ELR (cell line): Measurements from ENCODE around the gene GFM2.
"Not testable (repeated sequence)": the region's sequence is repeated elsewhere in the genome, so short reads cannot be mapped to it uniquely, and the experiment has no call there.

Experiments
- DNase-seq: peaks from one replicate; pipeline ENCODE4 v3.0.0-alpha.2; 2015; ENCODE audit warnings: low read depth

The GFM2 gene, protein sequence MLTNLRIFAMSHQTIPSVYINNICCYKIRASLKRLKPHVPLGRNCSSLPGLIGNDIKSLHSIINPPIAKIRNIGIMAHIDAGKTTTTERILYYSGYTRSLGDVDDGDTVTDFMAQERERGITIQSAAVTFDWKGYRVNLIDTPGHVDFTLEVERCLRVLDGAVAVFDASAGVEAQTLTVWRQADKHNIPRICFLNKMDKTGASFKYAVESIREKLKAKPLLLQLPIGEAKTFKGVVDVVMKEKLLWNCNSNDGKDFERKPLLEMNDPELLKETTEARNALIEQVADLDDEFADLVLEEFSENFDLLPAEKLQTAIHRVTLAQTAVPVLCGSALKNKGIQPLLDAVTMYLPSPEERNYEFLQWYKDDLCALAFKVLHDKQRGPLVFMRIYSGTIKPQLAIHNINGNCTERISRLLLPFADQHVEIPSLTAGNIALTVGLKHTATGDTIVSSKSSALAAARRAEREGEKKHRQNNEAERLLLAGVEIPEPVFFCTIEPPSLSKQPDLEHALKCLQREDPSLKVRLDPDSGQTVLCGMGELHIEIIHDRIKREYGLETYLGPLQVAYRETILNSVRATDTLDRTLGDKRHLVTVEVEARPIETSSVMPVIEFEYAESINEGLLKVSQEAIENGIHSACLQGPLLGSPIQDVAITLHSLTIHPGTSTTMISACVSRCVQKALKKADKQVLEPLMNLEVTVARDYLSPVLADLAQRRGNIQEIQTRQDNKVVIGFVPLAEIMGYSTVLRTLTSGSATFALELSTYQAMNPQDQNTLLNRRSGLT

DNA sequence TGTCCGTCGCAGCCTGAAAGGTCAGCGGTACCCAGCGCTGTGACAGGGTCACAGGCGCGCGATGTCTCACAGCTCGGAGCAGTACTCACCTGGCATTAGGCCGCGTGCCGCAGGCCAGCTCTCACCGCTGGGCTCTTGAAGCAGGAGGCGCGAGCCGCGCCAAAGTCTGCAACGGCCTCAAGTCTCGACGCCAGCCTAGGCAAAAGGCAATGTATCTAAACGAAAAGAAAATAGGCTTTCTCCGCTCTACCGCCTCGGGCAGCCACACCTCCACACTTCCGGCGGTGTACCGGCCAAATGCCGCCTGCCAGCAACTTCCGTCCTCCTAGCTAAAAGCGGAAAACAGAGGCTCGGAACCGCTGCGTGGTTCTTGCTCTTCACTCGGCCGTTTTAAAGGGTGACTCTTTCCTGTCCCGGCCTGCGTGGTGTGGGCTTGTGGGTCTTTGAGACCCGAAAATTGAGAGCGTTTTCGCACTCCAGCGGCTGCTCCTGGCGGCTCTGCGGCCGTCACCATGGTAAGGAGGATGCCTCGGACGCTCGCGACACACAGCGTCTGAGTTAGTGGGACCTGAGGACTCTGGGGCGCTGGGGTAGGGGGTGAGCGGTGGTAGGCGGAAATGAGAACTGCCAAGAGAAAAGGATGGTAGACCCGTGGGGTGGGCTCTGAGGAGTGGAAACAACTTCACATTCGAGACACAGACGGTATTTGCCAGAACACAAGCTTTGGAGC is at the start of gene GFM2, which contains the start of gene NSA2:
GFM2 (minus strand) TSS at position 269 of the 730 bp plus-strand sequence. CDS start 3,375 bp downstream, outside the sequence.
NSA2 (plus strand) TSS at position 401 of the 730 bp plus-strand sequence; CDS start at position 513, 112 bp downstream.
- peak; percentile 97 for DNase-seq

DNA sequence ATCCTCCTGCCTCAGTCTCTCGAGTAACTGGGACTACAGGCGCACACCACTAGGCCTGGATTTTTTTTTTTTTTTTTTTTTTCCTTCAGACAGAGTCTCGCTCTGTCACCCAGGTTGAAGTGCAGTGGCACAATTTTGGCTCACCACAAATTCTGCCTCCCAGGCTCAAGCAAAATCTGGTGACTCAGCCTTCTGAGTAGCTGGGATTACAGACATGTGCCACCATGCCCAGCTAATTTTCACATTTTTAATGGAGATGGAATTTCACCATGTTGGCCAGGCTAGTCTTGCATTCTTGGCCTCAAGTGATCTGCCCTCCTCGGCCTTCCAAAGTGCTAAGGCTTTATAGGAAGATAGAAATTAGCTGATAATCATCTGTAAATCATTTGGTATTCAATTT is 44.0 kb upstream of the GFM2 start:
- DNase-seq = peak; percentile 10

DNA sequence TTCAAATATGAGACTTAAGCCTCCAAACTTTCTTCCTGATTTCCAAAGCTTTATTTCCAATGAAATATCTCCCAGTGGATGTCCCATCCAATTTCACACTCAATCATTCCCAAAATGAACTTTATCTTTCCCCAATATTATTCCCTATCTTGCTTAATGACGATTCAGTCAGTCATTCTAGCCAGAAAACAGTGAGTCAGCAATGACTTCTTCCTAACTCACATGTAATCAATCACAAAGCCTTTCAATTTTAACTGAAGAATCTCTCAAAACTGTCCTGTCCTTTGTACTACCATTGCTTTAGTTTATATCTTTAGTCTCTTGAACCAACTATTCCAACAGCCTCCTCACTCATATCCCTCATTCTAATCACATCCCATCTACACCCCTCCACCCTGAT is 35.0 kb upstream of the GFM2 start:
- peak; percentile 60 for DNase-seq

DNA sequence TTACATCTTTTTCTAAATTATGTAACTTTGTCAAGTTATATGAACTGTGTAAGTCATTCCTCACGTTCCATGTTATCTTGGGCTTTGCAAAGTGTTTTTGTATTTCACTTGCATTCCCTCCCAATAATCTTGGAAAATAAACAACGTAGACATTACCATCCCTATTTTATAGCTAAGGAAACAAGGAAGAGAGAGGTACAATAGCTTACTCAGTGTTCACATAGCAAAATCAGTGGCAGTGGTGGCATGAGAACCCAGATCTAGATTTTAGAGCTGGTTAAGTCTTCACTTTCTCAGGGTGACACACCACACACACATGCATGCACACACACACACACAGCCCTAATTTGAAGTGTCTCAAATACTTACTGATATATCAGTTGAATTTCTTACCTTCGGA is 34.3 kb upstream of the GFM2 start:
- no peak for DNase-seq

DNA sequence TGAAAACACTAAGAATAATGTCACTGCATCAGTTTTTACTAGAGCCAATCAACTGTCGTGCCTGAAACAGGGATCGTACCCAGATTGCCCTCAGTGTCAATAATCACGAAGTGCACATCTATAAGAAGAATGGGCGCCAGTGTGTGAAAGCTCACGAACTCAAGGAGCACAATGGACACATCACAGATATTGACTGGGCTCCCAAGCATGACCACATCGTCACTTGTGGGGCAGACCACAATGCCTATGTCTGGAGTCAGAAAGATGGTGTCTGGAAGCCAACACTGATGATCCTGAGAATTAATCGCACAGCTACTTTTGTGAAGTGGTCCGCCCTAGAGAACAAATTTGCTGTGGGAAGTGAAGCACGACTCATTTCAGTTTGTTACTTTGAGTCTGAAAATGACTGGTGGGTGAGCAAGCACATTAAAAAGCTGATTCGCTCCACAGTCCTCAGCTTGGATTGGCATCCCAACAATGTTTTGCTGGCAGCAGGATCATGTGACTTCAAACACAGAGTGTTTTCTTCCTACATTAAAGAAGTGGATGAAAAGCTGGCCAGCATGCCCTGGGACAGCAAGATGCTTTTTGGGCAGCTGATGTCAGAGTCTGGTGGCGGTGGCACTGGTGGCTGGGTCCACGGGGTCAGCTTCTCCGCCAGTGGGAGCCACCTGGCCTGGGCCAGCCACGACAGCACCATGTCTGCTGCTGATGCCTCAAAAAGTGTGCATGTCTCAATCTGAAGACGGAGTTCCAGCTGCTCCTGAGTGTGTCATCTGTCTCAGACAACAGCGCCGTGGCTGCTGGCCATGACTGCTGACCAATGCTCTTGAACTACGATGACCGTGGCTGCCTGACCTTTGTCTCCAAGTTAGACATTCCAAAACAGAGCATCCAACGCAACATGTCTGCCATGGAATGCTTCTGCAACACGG is 32.3 kb upstream of the GFM2 start:
- DNase-seq = peak; percentile 50

DNA sequence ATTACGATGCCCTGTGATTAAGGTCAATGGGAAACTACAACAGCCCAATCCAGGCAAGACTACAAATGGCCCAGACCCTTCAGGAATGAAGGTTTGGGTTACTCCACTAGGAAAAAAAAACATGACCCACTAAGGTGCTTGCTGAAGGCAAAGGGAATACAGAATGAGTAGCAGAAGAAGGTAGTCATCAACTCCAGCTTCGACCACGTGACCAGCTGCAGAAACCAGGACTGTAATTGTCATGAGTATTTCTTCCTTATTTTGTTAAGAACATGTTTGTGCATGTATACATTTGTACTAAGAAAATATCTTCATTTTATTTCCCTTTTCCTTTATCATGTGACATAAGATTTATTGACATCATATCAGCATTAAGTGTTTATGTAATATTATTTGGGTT is 24.8 kb upstream of the GFM2 start:
- not testable (repeated sequence) for DNase-seq

DNA sequence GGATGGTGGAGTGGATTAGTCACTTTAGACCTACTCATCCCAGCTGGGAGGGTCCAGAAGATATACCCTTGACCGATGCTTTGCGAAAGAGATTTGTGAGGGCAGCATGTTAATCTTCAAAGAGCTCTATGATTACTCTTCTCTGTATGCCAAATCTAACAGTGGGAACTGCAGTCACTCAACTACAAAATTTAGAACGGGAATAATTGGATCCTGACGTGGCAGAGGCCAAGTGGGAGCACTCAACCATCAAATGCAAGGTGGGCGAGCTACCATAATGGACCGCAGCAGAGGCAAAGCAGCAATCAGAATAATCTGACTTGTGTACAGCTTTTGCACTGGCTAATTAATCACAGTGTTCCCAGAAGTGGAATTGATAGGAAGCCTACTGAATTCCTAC is 20.5 kb upstream of the GFM2 start:
- no peak for DNase-seq

DNA sequence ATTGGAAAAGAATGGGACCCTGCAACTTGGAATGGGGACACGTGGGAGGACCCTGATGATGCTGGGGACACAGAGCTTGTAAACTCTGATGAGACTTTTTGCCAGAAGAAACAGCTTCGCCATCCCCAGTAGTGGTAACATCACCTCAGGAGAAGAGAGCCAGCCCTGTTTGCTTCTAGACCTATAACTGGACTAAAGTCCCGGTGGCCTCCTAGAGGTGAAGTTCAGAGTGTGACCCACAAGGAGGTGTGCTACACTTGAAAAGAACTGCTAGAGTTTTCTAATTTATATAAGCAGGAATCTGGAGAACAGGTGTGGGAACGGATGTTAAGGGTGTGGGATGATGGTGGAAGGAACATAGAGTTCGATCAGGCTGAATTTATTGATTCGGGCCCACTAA is 19.9 kb upstream of the GFM2 start:
- no peak for DNase-seq

DNA sequence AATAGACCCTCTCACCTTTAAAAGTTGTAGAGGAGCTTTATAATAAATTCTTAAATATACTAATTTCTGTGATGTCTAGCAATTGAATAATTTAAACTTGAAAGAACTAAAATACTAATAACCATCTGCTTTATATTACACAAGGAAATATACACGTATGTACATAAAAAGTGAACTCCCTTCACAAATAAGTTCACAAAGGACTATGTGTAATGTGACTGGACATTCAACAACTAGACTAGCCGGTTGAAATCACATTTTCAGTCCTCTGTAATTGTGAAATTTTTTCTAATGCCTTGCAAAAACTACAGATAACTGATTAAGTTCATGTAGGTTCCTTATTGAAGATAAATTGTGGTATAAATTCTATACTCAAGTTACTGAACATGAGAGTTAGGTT is 11.7 kb upstream of the GFM2 start:
- no peak for DNase-seq

DNA sequence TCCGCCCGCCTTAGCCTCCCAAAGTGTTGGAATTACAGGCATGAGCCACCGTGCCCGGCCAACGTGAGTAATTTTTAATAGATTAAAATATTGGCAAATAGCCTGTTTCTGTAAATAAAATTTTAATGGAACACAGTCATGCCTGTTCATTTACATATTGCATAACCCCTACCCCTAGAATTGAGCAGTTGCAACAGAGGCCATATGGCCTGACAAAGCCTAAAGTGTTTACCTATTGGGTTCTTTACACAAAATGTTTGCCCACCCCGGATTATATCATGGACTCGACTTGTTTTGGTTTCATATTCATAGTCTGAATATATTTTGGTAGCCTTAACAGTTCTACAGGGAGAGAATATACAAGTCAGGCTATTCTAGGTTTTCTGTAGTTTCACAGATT is 5.4 kb upstream of the GFM2 start:
- DNase-seq = peak; percentile 31

DNA sequence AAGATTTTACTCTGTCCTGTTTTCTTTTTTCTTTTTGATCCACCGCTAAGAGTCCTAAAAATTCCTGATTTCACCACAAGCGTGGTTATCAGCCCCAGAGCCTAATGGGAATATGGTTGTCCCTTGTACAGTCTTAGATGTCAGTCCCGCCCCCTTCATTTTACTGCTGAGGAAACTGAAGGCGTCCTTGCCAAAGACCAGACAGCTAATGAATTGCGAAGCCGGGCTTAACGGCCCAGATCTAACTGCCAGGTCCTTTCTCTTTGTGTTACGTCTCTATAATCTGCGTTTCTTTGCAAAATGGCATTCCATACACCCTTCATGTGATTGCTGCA is 629 bp upstream of the GFM2 start:
- DNase-seq = peak; percentile 55

DNA sequence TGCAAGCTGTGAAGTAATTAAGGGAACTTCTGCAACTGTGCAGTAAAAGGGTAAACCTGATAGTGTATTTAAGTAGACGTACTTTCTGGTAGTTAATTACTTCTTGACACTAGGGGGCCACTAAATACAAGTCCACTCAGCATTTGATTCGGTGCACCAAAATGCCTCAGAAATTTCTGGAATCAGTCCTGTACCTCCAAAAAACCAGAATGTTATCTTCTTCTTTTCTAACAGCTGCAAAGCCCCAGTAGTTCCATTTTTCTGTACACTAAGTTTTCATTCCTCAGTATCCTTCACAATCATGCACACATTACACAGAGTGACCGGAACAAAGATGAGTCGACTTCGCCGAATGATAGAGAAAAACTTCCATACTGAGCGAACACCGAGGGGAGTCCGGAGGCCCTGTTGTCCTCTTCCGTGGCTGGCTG is 484 bp downstream of the GFM2 start:
- peak; percentile 63 for DNase-seq

DNA sequence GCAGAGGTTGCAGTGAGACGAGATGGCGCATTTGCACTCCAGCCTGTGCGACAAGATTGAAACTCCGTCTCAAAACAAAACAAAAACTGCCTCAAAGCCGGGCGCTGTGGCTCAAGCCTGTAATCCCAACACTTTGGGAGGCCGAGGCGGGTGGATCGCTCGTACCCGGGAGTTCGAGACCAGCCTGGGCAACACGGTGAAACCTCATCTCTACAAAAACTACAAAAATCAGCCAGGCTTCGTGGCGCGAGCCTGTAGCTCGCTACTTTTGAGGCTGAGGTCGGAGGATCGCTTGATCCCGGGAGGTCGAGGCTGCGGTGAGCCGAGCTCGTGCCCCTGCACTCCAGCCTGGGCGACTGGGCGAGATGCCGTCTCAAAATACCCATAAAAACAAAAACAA is 988 bp downstream of the GFM2 start:
- DNase-seq = no peak

DNA sequence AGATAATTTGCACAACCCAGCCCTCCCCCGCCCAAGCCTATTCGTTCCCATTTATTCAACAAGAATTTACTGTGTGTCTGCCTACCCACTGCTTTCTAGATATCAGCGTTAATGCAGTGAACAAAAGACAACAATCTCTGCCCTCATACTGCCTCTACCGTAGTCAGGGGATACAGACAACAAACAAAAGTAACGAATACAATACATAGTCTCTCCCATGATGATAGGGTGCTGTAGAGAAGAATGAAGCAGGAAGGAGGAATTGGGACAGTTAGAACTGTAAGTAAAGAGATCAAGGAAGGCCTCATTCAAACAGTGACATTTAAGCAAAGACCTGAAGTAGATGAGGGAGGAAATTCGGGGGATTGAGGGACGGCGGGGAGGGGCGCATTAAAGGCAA is 1.7 kb downstream of the GFM2 start:
- no peak for DNase-seq

DNA sequence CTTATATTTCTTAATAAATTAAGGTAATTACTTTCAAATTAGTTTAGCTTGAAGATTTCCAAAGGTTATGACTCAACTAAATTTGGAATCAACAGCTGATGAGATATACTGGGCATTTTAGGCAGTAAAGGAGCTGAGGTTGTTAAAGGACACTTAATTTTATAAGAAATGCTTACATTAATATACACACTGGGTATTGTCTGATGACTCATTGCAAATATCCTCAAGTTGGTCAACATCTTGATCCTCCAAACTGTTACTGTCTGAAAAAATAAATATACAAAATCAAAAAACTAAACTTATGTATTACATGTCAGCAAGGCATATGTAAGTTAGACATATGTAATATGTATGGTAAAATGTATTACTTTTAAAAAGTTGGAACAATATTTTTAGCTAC is 3.4 kb downstream of the GFM2 start:
- DNase-seq = peak; percentile 36

DNA sequence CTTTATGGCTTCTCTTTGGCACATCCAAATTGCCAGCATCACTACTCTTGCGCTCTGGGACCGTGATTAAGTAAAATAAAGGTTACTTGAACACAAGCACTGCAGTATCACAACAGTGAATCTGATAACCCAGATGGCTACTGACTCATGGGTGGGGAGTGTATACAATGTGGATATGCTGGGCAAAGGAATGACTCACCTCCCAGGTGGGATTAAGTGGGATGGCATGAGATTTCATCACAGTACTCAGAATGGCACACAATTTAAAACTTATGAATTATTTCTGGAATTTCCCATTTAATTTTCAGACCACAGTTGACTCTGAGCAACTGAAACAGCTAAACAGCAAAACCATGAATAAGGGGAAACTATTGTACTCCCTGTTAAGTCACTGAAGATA is 4.3 kb downstream of the GFM2 start:
- DNase-seq = peak; percentile 93

DNA sequence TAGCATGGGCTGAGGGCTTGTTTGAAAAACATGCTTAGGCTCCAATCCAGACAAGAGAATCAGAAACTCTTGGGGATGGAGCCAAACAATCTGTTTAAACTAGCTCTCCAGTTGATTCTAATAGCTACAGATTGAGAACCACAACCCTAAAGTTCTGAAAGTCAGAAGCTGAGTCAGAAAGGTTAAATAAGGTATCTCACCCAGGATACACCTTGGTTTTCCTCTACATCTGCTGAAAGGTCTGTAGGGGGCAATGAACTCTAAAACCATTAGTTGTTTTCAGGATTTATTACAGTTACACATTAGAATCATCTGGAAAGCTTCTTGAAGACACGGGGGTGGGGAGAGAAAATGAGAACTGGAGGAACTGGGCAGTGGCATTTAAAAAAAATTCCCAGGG is 5.7 kb downstream of the GFM2 start:
- no peak for DNase-seq

DNA sequence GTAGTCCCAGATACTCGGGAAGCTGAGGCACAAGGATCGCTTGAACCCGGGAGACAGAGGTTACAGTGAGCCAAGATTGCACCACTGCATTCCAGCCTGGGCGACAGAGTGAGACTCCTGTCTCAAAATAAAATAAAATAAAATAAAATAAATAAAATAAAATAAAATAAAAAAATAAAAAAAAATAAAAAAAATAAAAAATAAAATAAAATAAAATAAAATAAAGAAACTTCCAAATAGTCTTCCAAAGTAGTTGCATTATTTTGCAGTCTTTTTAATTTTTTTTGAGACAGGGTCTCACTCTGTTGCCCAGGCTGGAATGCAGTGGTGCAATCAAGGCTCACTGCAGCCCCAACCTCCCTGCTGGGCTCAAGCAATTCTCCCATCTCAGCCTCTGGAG is 18.2 kb downstream of the GFM2 start:
- DNase-seq = not testable (repeated sequence)

DNA sequence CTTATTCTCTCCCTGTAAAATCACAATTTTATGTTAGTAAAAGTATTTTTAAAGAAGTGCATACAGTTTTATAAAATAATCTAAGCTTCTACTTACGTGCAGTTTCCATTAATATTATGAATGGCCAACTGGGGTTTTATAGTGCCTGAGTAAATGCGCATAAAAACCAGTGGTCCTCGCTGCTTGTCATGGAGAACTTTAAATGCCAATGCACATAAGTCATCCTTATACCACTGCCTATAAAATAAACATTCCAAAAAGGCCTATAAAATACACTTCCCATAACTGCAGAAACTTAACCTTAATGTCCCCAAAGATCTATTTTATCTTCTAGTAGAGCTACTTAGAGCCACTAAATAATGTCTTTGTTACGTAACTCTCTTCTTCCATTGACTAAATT is 28.5 kb downstream of the GFM2 start:
- DNase-seq = peak; percentile 36

DNA sequence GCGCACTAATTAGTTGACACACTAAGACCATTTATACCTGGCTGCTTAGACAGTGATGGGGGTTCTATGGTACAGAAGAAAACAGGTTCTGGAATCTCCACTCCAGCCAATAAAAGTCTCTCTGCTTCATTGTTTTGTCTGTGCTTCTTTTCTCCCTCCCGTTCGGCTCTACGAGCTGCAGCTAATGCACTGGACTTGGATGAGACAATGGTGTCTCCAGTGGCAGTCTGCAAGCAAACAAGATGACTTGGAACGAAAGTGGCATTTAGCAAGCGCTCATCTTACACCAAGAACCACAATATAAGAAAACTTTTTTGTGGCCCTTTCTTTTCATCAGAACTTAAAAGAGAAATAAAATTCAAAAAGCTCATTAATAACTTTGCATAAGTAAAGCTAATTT is 30.2 kb downstream of the GFM2 start:
- no peak for DNase-seq

DNA sequence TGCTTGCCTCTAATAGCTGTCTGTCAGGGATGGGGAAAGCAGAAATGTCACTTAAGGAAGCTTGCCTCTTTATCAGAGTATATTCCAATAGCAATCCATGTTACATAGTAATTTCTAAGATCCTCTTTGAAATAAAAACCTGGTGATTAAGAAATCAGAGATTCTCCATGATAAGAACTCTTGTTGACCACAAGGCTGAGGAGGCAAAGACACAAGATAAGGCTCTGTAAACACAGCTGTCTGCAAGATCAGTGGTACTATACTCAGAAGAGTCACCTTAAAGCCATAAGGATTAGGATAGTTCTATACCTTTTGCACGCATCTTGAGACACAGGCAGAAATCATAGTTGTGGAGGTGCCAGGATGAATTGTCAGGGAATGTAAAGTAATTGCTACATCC is 41.6 kb downstream of the GFM2 start:
- DNase-seq = no peak

DNA sequence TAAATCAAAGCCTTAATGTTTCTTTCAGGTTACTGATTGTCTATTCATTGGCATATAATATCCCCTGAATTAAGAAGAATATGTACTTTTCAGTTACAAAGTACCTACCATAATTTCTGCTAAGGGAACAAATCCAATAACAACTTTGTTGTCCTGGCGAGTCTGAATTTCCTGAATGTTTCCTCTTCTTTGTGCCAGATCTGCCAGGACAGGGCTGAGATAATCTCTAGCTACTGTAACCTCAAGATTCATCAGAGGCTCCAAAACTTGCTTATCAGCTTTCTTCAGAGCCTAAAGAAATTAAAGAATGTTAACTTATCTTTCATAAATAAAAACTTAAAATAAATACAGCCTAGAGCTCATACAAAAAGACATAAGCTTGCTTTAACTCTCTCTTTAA is 44.6 kb downstream of the GFM2 start:
- DNase-seq = no peak
